ENCODE results near the gene KRT74.

- TF ChIP-seq CTCF (IDR thresholded peaks at IDR 0.05 in 2 of 3, conservative IDR thresholded peaks at IDR 0.05 in 1 of 3; ENCODE audit: control insufficient read depth in 2 of 3, extremely low read depth in 1 of 3, insufficient read depth in 1 of 3, low read depth in 3 of 3, low read length in 3 of 3) (no peak), CREB1 (IDR thresholded peaks at IDR 0.05; ENCODE audit: low read depth) (no peak), PBX3 (IDR thresholded peaks at IDR 0.05; ENCODE audit: insufficient replicate concordance, low read depth, low read length) (no peak), PML (IDR thresholded peaks at IDR 0.05; ENCODE audit: low read length) (no peak), SUZ12 (IDR thresholded peaks at IDR 0.05; ENCODE audit: unreplicated experiment) (no peak), RFX5 (IDR thresholded peaks at IDR 0.05; ENCODE audit: low read depth, low read length) (no peak), POLR2A (IDR thresholded peaks at IDR 0.05; ENCODE audit: low read depth, low read length) (no peak), HCFC1 (IDR thresholded peaks at IDR 0.05; ENCODE audit: low read length) (no peak), MYC (IDR thresholded peaks at IDR 0.05; ENCODE audit: insufficient read depth, insufficient read length, insufficient replicate concordance, low read length, severe bottlenecking) (no peak), PAX8 (IDR thresholded peaks at IDR 0.05) (no peak), RAD21 (IDR thresholded peaks at IDR 0.05; ENCODE audit: insufficient read depth, low read depth, low read length) (no peak)
Measured at GRCh38 chr12:52580496-52580895, 6.9 kb upstream of the KRT74 start.
